ENCODE results near the gene STK17B. TPM values are rescaled to one million over a fixed set of nuclear protein-coding genes. Genes with fewer than 3 reads are reported as not detected.

STK17B gene
- total and polyA plus RNA-seq, 2 of the 13 experiments (the other 11 are each of a cell fraction or from before 2014, with no cell fraction given) = 1.6 to 4.5 TPM

GRCh38 chr2:196136151-196136550, 35.2 kb downstream of the STK17B start:
- BruUV-seq (replicated peaks) = no TSS peak
- Histone ChIP-seq H4K20me1 (ENCODE audit: insufficient read depth, low read length) (no peaks in the 10 kb centered on the region), H3K27ac (ENCODE audit: extremely low read length, insufficient read depth, low read length) (no peak overlapping the region), H3K4me1 (ENCODE audit: insufficient read depth, low read length) (peaks cover 8% of the 10 kb centered on the region), H2AFZ (ENCODE audit: low read length) (no peak overlapping the region), H3K79me2 (ENCODE audit: insufficient read depth, low read length) (no peaks in the 10 kb centered on the region), H3K4me2 (ENCODE audit: low read depth, low read length) (no peak overlapping the region), H3K27me3 (ENCODE audit: control insufficient read depth in 1 of 2, insufficient read depth in 2 of 2, low read length in 2 of 2) (no peaks in the 10 kb centered on the region), H3K9me3 (ENCODE audit: low read length) (no peaks in the 10 kb centered on the region), H3K4me3 (replicated peaks in 1 of 3; ENCODE audit: insufficient read depth in 1 of 3, low read depth in 2 of 3, low read length in 3 of 3) (no peak overlapping the region), H3K36me3 (replicated peaks in 1 of 2; ENCODE audit: control insufficient read depth in 1 of 2, insufficient read depth in 2 of 2, low read length in 2 of 2) (peaks cover 0 to 1% of the 10 kb centered on the region in 2 experiments; a peak in 2 of 5 replicates), H3K9ac (ENCODE audit: insufficient read depth, low read depth, low read length) (no peak overlapping the region)
- no peak for FAIRE-seq
- DNase-seq (ENCODE audit: low spot score) = no peak
- in situ Hi-C loops (cut with HindIII; ENCODE audit: extremely low pct_ligation_motif_present, low pct_unique_long_range_greater_than_20kb) (loop anchor here (10.0 kb wide), 1 partner anchor 319 kb away; no protein-coding TSS in a partner anchor), intact Hi-C loops (cut with micrococcal nuclease; ENCODE audit: unreplicated experiment) (no loop called here)
- 81% methylated on average over 7 of the region's 7 CpGs for WGBS (ENCODE audit: low lambda C conversion rate)
- ChIA-PET POLR2A (no interaction called here), CTCF (ENCODE audit: low intra/inter-chr PET ratio, low total read pairs) (no interaction called here)
- no peak for ATAC-seq
- TF ChIP-seq ZNF430 (CRISPR knock-in tag; IDR thresholded peaks at IDR 0.05) = no peak
- TF ChIP-seq ZNF780A (CRISPR knock-in tag; IDR thresholded peaks at IDR 0.05) = no peak
- TF ChIP-seq SMYD3 (CRISPR knock-in tag; IDR thresholded peaks at IDR 0.05) = no peak
- TF ChIP-seq, protein P1, sequence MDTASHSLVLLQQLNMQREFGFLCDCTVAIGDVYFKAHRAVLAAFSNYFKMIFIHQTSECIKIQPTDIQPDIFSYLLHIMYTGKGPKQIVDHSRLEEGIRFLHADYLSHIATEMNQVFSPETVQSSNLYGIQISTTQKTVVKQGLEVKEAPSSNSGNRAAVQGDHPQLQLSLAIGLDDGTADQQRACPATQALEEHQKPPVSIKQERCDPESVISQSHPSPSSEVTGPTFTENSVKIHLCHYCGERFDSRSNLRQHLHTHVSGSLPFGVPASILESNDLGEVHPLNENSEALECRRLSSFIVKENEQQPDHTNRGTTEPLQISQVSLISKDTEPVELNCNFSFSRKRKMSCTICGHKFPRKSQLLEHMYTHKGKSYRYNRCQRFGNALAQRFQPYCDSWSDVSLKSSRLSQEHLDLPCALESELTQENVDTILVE (CRISPR knock-in tag; IDR thresholded peaks at IDR 0.05) = no peak
- TF ChIP-seq ZFP36 (IDR thresholded peaks at IDR 0.05; ENCODE audit: borderline replicate concordance, low read depth, low read length, partially characterized antibody) = no peak
- TF ChIP-seq ATF2 (CRISPR knock-in tag; IDR thresholded peaks at IDR 0.05) = no peak
- no peak for TF ChIP-seq KLF12 (CRISPR knock-in tag; IDR thresholded peaks at IDR 0.05; ENCODE audit: borderline replicate concordance)

All from HepG2 (cell line).